AG10803 (cell line): ENCODE measurements around the gene DDX31.

ENCODE experiments used
- DNase-seq: peaks from one replicate; pipeline ENCODE4 v3.0.0; 2010; ENCODE audit warnings: low read depth
- H3K4me3 ChIP-seq: 2 replicates; pipeline ENCODE4 v1.5.1; 2011; ENCODE audit warnings: mild to moderate bottlenecking, low read length, control low read depth
- CTCF ChIP-seq: conservative IDR thresholded peaks from 2 replicates; pipeline ENCODE4 v1.5.1; 2011; ENCODE audit warnings: mild to moderate bottlenecking, low read length, control low read depth, inconsistent platforms

DDX31 gene

GRCh38 chr9:132592451-132592850 lies 77.3 kb downstream of the DDX31 start:
- no peak overlapping the region for H3K4me3 ChIP-seq
- DNase-seq, result no peak

DNA sequence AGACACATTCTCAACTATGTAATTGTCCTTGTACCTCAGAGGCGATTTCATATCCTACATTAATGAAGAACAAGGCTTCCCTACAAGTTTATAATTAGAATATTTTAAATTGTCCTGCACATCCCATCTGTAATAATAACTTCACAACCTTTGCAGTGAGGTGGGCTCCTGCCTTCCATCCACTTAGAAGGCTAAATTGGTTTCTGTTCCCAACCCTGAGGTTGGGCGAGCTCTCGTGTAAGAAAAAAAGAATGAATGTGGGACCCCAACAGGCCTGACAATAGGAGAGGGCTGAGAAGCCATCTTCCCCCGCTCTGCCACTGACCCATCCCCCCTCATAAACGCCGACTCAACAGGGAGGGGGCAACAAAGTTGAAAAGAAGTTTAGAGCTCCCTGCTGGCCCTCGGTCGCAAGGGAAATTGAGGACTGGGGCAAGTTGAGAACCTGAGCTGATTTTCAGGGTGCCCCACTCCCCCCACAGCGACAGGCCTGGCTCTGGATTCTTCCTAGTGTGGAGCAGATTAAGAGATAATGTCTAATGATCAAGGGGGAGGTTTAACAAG lies 78.0 kb downstream of the DDX31 start:
- DNase-seq, result no peak
- TF ChIP-seq CTCF, result no peak
- no peak overlapping the region for H3K4me3 ChIP-seq

More at GRCh38 chr9:132592451-132592850, 77.3 kb downstream of the DDX31 start:
- no peak for TF ChIP-seq CTCF

GRCh38 chr9:132591244-132591643 lies 78.5 kb downstream of the DDX31 start:
- no peak for DNase-seq
- H3K4me3 ChIP-seq, result no peak overlapping the region
- TF ChIP-seq CTCF, result no peak

DNA sequence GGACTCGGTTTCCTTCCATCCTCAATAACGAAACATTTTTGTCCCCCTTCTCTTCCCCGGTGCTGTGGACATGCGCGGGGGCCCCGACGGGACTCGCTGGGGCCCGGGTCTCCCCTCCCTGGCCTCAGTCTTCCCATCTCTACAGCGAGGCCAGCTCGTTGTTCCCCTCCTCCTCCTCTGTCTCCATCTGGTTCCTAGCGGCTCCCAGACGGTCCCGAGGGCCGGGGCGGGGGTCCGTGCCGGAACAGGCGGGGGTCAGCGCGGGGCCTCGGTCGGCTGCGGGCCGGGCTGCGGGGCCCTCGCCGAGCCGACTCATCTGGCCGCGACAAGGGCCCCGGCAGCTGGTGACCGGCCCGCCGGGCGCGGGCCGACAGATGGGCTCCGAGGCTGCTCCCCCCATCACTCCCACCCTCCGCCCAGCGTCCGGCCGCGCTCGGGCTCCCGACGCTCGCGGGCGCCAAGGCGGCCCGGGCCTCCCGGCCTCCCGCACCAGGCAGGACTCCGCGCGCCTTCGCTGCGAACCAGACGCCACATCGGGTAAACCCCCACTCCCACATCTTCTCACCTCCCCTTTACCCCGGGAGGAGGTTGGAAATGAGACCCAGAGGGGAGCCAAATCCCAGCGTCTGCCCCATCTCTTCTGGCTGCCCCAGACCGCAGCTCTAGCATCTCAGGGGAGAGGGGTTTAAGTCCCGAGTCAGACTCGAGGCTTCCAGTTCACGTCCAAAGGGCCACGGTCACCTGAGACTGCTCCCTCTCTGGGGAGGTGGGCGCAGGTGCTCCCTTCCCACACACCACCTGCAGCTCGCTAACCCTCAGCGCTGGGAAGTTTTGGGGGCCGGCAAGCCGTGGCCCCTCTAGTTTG lies 79.2 kb downstream of the DDX31 start:
- DNase-seq, result no peak
- no peak for TF ChIP-seq CTCF
- no peak overlapping the region for H3K4me3 ChIP-seq

DNA sequence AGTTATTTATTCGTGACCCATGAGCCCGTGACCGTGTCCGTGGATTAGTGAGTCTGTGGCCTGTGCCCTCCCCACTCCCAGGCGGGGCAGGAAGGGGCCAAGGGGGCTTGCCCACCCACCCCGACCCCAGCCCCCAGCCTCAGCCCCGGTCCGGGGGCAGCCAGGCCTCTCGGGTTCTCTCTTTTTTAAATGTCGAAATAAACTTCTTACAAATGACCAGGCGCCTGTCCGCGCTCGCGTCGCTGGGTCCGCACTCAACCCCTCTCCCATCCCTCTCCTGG lies 79.8 kb downstream of the DDX31 start:
- no peak for TF ChIP-seq CTCF
- H3K4me3 ChIP-seq, result no peak overlapping the region
- DNase-seq, result no peak

- no peak for DNase-seq
- TF ChIP-seq CTCF, result no peak
- no peak overlapping the region for H3K4me3 ChIP-seq
Measured at GRCh38 chr9:132589148-132590036, 80.4 kb downstream of the DDX31 start.
